Tibial artery (tissue), 4 donors: ENCODE measurements around the gene ST8SIA5.

ENCODE experiments used
- DNase-seq, 2 donors: peaks; one replicate each; pipeline ENCODE4 v3.0.0-alpha.2; 2019
- H3K27ac ChIP-seq, 2 donors: fragments of 200-600 bp; sonication (generic) in 1 of 2; 1 replicate in 1 of 2; 2 replicates in 1 of 2; pipeline ENCODE4 v1.5.1; 2018 to 2019; ENCODE audit warnings: mild to moderate bottlenecking in 1 of 2
- H3K27me3 ChIP-seq, 2 donors: fragments of 200-600 bp; sonication (generic) in 1 of 2; one replicate each; pipeline versions ENCODE4 v1.5.1 to v1.6.0; 2016 to 2019
- H3K36me3 ChIP-seq, 3 donors: fragments of 200-600 bp; sonication (generic) in 2 of 3; one replicate each; pipeline ENCODE4 v1.5.1; 2016 to 2019; ENCODE audit warnings: mild to moderate bottlenecking in 2 of 3
- H3K4me1 ChIP-seq, 4 donors: fragments of 200-600 bp; sonication (generic) in 2 of 4; 1 replicate in 3 of 4; 2 replicates in 1 of 4; pipeline ENCODE4 v1.5.1; 2016 to 2019
- H3K4me3 ChIP-seq, 2 donors: fragments of 200-600 bp; sonication (generic) in 1 of 2; 1 replicate in 1 of 2; 2 replicates in 1 of 2; pipeline ENCODE4 v1.5.1; 2018 to 2019; ENCODE audit warnings: mild to moderate bottlenecking in 2 of 2
- H3K9me3 ChIP-seq, 3 donors: fragments of 200-600 bp; sonication (generic) in 1 of 3; one replicate each; pipeline ENCODE4 v1.5.1; 2016 to 2019
- CTCF ChIP-seq, 2 experiments: fragments of 200-600 bp in 1 of 2; fragments of 450-650 bp in 1 of 2; IDR thresholded peaks; one replicate each; pipeline ENCODE4 v1.5.1; 2017 to 2019; ENCODE audit warnings: antibody characterized with exemption in 2 of 2, mild to moderate bottlenecking in 1 of 2, moderate library complexity in 1 of 2
- intact Hi-C: fragments of 100-400 bp; cut with DNase I; formaldehyde crosslinking; loops from one replicate; pipeline ENCODE4 v1.15.0; 2023; ENCODE audit warnings: low total_unique reads

The ST8SIA5 gene

GRCh38 chr18:46704189-46704588 lies 52.7 kb downstream of the ST8SIA5 start:
- no peak for DNase-seq
- Histone ChIP-seq H3K36me3 (no peaks in the 10 kb centered on the region), H3K4me1 (no peaks in the 10 kb centered on the region), H3K27ac (no peak overlapping the region), H3K27me3 (peaks cover 0 to 2% of the 10 kb centered on the region in 2 donors), H3K4me3 (no peak overlapping the region), H3K9me3 (no peaks in the 10 kb centered on the region)
- intact Hi-C loops, result no loop called here
- TF ChIP-seq CTCF (IDR thresholded peaks at IDR 0.05), result no peak

- intact Hi-C loops, result no loop called here
- no peak overlapping the region for H3K4me3 ChIP-seq
- no peak overlapping the region for H3K27ac ChIP-seq
- TF ChIP-seq CTCF (IDR thresholded peaks at IDR 0.05), result no peak
- no peaks in the 10 kb centered on the region for H3K4me1 ChIP-seq
- H3K9me3 ChIP-seq, result no peaks in the 10 kb centered on the region
- H3K36me3 ChIP-seq, result no peaks in the 10 kb centered on the region
- peaks cover 0 to 2% of the 10 kb centered on the region in 2 donors for H3K27me3 ChIP-seq
- DNase-seq, result no peak
Observed at GRCh38 chr18:46702471-46702870, 54.4 kb downstream of the ST8SIA5 start.

- Histone ChIP-seq H3K36me3 (no peaks in the 10 kb centered on the region), H3K4me3 (no peak overlapping the region), H3K4me1 (no peaks in the 10 kb centered on the region), H3K27ac (no peak overlapping the region), H3K27me3 (no peaks in the 10 kb centered on the region), H3K9me3 (no peaks in the 10 kb centered on the region)
- no peak for DNase-seq
- no peak for TF ChIP-seq CTCF (IDR thresholded peaks at IDR 0.05)
- intact Hi-C loops, result no loop called here
Observed at GRCh38 chr18:46700066-46700824, 56.6 kb downstream of the ST8SIA5 start.

GRCh38 chr18:46696702-46697101 lies 60.2 kb downstream of the ST8SIA5 start:
- Histone ChIP-seq H3K4me1 (no peaks in the 10 kb centered on the region), H3K27ac (no peak overlapping the region), H3K4me3 (no peak overlapping the region), H3K27me3 (no peaks in the 10 kb centered on the region), H3K36me3 (no peaks in the 10 kb centered on the region), H3K9me3 (no peaks in the 10 kb centered on the region)
- intact Hi-C loops, result no loop called here
- TF ChIP-seq CTCF (IDR thresholded peaks at IDR 0.05), result no peak
- no peak for DNase-seq

GRCh38 chr18:46696268-46696667 lies 60.6 kb downstream of the ST8SIA5 start:
- H3K27me3 ChIP-seq, result no peaks in the 10 kb centered on the region
- H3K36me3 ChIP-seq, result no peaks in the 10 kb centered on the region
- intact Hi-C loops, result no loop called here
- no peak for DNase-seq
- H3K4me3 ChIP-seq, result no peak overlapping the region
- no peaks in the 10 kb centered on the region for H3K4me1 ChIP-seq
- no peak overlapping the region for H3K27ac ChIP-seq
- H3K9me3 ChIP-seq, result no peaks in the 10 kb centered on the region
- no peak for TF ChIP-seq CTCF (IDR thresholded peaks at IDR 0.05)
